Calu3 (cell line): ENCODE measurements around the gene DIO2. TPM values are rescaled to one million over a fixed set of nuclear protein-coding genes. Genes with fewer than 3 reads are reported as not detected.

Source experiments
- BruUV-seq: library from RNA; stranded (reverse); fragments of 400-500 nt; replicated peaks from 2 replicates; lab custom pipeline; 2021; lab: Mats Ljungman, UMichigan
- CTCF ChIA-PET: fragments of 300-600 bp; sonication (Branson Sonifier 250); formaldehyde crosslinking; loops from one replicate; lab custom pipeline; 2022; ENCODE audit warnings: antibody characterized with exemption; lab: Charles Lee
- DNase-seq: peaks from one replicate; pipeline ENCODE4 v3.0.0; 2022
- H3K27ac Mint-ChIP-seq: one replicate; pipeline ENCODE4 v1.8.0; 2022; ENCODE audit warnings: mixed read lengths; ENCODE audit not compliant: unreplicated experiment
- H3K27me3 Mint-ChIP-seq: one replicate; pipeline ENCODE4 v1.8.0; 2022; ENCODE audit warnings: mixed read lengths; ENCODE audit not compliant: unreplicated experiment
- H3K36me3 Mint-ChIP-seq: one replicate; pipeline ENCODE4 v1.8.0; 2022; ENCODE audit warnings: mild to moderate bottlenecking, moderate library complexity, mixed read lengths; ENCODE audit not compliant: insufficient read depth, unreplicated experiment
- H3K4me1 Mint-ChIP-seq: one replicate; pipeline ENCODE4 v1.8.0; 2022; ENCODE audit warnings: mild to moderate bottlenecking, low read depth, mixed read lengths; ENCODE audit not compliant: unreplicated experiment
- H3K4me3 Mint-ChIP-seq: one replicate; pipeline ENCODE4 v1.8.0; 2022; ENCODE audit warnings: mild to moderate bottlenecking, low read depth, moderate library complexity, mixed read lengths; ENCODE audit not compliant: unreplicated experiment
- H3K9me3 Mint-ChIP-seq: one replicate; pipeline ENCODE4 v1.8.0; 2022; ENCODE audit warnings: low read depth, mixed read lengths; ENCODE audit not compliant: unreplicated experiment
- CTCF ChIP-seq: fragments of 200-600 bp; IDR thresholded peaks from one replicate; pipeline ENCODE4 v1.8.0; 2022; ENCODE audit warnings: antibody characterized with exemption; ENCODE audit not compliant: unreplicated experiment
- intact Hi-C: fragments of 100-400 bp; cut with micrococcal nuclease; formaldehyde crosslinking; loops from one replicate; pipeline ENCODE4 v1.10.0; 2022; ENCODE audit not compliant: unreplicated experiment
- total RNA-seq: library from RNA; stranded (reverse); gene quantifications from 2 replicates; pipeline ENCODE4 v1.2.3, GENCODE V29; 2022

Gene DIO2
- total RNA-seq, 1 experiment from 2014 or later = 0.38 TPM

GRCh38 chr14:80233470-80234089 lies 22.3 kb upstream of the DIO2 start:
- DNase-seq = no peak
- intact Hi-C loops = no loop called here
- H3K9me3 Mint-ChIP-seq = peaks cover 16% of the 10 kb centered on the region
- H3K27ac Mint-ChIP-seq = no peak overlapping the region
- H3K36me3 Mint-ChIP-seq = no peaks in the 10 kb centered on the region
- H3K4me3 Mint-ChIP-seq = no peak overlapping the region
- CTCF ChIA-PET = no interaction called here
- H3K4me1 Mint-ChIP-seq = no peaks in the 10 kb centered on the region
- H3K27me3 Mint-ChIP-seq = no peaks in the 10 kb centered on the region
- TF ChIP-seq CTCF = no peak
- no TSS peak for BruUV-seq

GRCh38 chr14:80231702-80232101 lies 20.4 kb upstream of the DIO2 start:
- CTCF ChIA-PET = no interaction called here
- Mint-ChIP-seq H3K27me3 (no peaks in the 10 kb centered on the region), H3K4me1 (no peaks in the 10 kb centered on the region), H3K4me3 (no peak overlapping the region), H3K36me3 (no peaks in the 10 kb centered on the region), H3K27ac (no peak overlapping the region), H3K9me3 (peaks cover 9% of the 10 kb centered on the region)
- no peak for TF ChIP-seq CTCF
- intact Hi-C loops = no loop called here
- DNase-seq = no peak
- BruUV-seq = no TSS peak

- Mint-ChIP-seq H3K4me3 (no peak overlapping the region), H3K36me3 (no peaks in the 10 kb centered on the region), H3K9me3 (peaks cover 2% of the 10 kb centered on the region), H3K4me1 (no peaks in the 10 kb centered on the region), H3K27ac (no peak overlapping the region), H3K27me3 (no peaks in the 10 kb centered on the region)
- BruUV-seq = no TSS peak
- DNase-seq = no peak
- CTCF ChIA-PET = no interaction called here
- no peak for TF ChIP-seq CTCF
- intact Hi-C loops = no loop called here
Observed at GRCh38 chr14:80223696-80224465, 12.6 kb upstream of the DIO2 start.

- Mint-ChIP-seq H3K27ac (no peak overlapping the region), H3K4me3 (no peak overlapping the region), H3K36me3 (peaks cover 4% of the 10 kb centered on the region), H3K27me3 (no peaks in the 10 kb centered on the region), H3K4me1 (no peaks in the 10 kb centered on the region), H3K9me3 (no peaks in the 10 kb centered on the region)
- CTCF ChIA-PET = no interaction called here
- no peak for TF ChIP-seq CTCF
- intact Hi-C loops = loop anchor here (10.0 kb wide), 1 partner anchor 768 kb away; no protein-coding TSS in a partner anchor
- DNase-seq = no peak
- no TSS peak for BruUV-seq
Observed at GRCh38 chr14:80216818-80217217, 5.5 kb upstream of the DIO2 start.
